Measurements from ENCODE around the gene TTYH1.
A peak's percentile ranks its signal among the peaks of the same experiment; 100 is the strongest.

DNA sequence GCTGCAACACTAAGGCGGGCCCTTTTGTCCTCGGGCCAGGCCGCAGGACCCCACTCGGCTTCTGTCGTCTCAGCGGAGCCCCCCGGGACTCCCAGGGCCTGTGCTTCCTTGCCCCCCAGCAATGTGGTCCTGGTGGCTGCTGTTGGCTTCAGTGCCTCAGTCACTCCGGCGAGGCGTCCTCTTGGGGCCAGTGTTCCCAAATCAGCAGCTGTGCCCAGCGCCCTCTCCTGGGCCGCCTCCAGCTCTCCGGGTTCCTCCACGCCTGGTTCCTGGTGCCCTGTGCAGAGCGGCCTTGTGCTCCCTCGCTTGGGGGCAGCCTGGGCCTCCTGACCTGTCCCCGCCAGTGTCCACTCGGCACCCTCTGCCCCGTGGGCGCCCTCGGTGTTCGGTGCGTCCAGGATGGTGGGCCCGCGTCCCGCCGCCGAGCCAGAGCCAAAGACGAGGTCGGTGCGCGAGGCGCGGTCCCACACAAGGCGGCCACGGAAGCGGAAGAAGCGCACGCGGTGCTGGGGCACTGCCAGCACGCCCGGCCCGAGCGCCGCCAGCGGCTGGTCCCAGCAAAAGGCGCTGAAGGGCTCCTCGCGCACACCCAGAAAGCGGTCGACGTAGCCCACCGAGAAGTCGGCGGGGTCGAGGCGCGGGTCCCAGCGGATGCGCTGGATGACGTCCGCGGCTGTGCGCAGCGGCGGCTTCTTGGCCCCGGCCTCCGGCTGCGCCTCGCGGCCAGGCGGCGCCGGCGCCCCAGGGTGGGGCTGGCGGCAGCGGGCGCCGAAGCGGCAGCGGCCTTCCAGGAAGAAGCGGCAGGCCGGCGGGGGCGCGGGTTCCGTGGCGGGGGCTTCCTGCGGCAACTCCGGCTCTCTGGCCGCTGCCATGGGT, 47.6 kb downstream of the TTYH1 start:
- TF ChIP-seq, protein P1, sequence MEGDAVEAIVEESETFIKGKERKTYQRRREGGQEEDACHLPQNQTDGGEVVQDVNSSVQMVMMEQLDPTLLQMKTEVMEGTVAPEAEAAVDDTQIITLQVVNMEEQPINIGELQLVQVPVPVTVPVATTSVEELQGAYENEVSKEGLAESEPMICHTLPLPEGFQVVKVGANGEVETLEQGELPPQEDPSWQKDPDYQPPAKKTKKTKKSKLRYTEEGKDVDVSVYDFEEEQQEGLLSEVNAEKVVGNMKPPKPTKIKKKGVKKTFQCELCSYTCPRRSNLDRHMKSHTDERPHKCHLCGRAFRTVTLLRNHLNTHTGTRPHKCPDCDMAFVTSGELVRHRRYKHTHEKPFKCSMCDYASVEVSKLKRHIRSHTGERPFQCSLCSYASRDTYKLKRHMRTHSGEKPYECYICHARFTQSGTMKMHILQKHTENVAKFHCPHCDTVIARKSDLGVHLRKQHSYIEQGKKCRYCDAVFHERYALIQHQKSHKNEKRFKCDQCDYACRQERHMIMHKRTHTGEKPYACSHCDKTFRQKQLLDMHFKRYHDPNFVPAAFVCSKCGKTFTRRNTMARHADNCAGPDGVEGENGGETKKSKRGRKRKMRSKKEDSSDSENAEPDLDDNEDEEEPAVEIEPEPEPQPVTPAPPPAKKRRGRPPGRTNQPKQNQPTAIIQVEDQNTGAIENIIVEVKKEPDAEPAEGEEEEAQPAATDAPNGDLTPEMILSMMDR (conservative IDR thresholded peaks at IDR 0.05; ENCODE audit: low read depth, low read length) = 0 out of 2 replicates have a peak, but pooled peaks have one; percentile 0
- no peak for TF ChIP-seq SMC3 (IDR thresholded peaks at IDR 0.05; ENCODE audit: low read depth, low read length)
- TF ChIP-seq FOS (IDR thresholded peaks at IDR 0.05; ENCODE audit: low read depth, low read length) = no peak
- TF ChIP-seq, protein P2, sequence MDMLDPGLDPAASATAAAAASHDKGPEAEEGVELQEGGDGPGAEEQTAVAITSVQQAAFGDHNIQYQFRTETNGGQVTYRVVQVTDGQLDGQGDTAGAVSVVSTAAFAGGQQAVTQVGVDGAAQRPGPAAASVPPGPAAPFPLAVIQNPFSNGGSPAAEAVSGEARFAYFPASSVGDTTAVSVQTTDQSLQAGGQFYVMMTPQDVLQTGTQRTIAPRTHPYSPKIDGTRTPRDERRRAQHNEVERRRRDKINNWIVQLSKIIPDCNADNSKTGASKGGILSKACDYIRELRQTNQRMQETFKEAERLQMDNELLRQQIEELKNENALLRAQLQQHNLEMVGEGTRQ (IDR thresholded peaks at IDR 0.05; ENCODE audit: low read depth, low read length) = no peak
- TF ChIP-seq MAFK (IDR thresholded peaks at IDR 0.05; ENCODE audit: low read depth, low read length) = no peak
- TF ChIP-seq POLR2A (IDR thresholded peaks at IDR 0.05; ENCODE audit: low read depth, low read length) = peak; percentile 61
- peak; percentile 10; the same call in 1 of the 2 replicates for TF ChIP-seq MAZ (IDR thresholded peaks at IDR 0.05; ENCODE audit: borderline replicate concordance, low read depth, low read length)
- TF ChIP-seq CEBPB (IDR thresholded peaks at IDR 0.05; ENCODE audit: low read depth, low read length) = no peak
- TF ChIP-seq RFX5 (IDR thresholded peaks at IDR 0.05; ENCODE audit: low read depth, low read length) = no peak
- TF ChIP-seq RAD21 (IDR thresholded peaks at IDR 0.05; ENCODE audit: low read length) = no peak
- peak; percentile 57; the same call in 1 of the 2 replicates for TF ChIP-seq MXI1 (IDR thresholded peaks at IDR 0.05; ENCODE audit: borderline replicate concordance, low read depth, low read length)
- no peak for TF ChIP-seq RCOR1 (IDR thresholded peaks at IDR 0.05; ENCODE audit: insufficient replicate concordance, low read length)
- TF ChIP-seq CHD1 (IDR thresholded peaks at IDR 0.05; ENCODE audit: low read depth, low read length) = no peak
- no peak for TF ChIP-seq BHLHE40 (IDR thresholded peaks at IDR 0.05; ENCODE audit: low read depth, low read length)

Measured in IMR-90 (cell line).